ENCODE measurements around the gene CFAP97. TPM values are rescaled to one million over a fixed set of nuclear protein-coding genes. Genes with fewer than 3 reads are reported as not detected.

The CFAP97 gene
- total RNA-seq, 1 donor from 2014 or later: 54.0 TPM

DNA sequence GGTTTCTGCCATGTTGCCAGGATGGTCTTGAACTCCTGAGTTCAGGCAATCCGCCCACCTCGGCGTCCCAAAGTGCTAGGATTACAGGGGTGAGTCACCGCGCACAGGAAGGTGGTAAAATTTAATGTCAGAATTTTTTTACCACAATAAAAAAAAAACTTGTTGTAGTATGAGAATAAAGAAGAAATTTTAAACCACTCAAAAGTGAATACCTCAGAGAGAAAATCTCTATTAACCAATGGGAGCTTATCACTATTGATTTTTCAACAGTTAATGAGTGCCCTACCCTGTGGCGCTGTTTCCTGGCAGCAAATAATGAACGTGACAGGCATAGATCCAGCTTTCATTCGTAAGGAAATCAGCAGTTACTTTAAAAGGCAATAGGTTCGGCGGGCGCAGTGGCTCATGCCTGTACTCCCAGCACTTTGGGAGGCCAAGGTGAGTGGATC, 93.4 kb downstream of the CFAP97 start:
- Mint-ChIP-seq H3K9me3 (ENCODE audit: unreplicated experiment) (no peaks in the 10 kb centered on the region), H3K27me3 (ENCODE audit: unreplicated experiment) (peaks cover 17% of the 10 kb centered on the region), H3K4me1 (ENCODE audit: unreplicated experiment) (peaks cover 18% of the 10 kb centered on the region), H3K4me3 (ENCODE audit: unreplicated experiment) (no peak overlapping the region), H3K27ac (ENCODE audit: unreplicated experiment) (no peak overlapping the region), H3K36me3 (ENCODE audit: unreplicated experiment) (no peaks in the 10 kb centered on the region)
- TF ChIP-seq CTCF (IDR thresholded peaks at IDR 0.05): no peak
- no peak for DNase-seq (ENCODE audit: extremely low spot score, unreplicated experiment)

DNA sequence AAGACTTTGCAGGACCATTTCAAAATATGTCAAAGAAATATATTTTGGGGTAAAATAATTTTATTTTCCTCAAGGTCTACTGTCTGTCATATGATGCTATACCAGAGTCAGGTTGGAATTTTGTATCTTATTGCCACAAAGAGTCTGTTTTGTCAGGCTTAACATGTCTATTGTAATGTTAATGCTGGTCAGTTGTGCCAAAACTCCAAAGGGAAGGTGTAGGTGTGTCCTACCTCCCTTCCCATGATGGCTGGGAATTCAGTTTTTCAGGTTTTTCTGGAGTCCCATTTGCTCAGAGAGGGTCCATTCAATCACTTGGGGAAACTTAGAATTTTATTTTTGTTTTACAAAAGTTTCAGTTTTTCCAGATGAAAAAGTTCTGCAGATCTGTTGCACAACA, 94.1 kb downstream of the CFAP97 start:
- Mint-ChIP-seq H3K9me3 (ENCODE audit: unreplicated experiment) (no peaks in the 10 kb centered on the region), H3K27ac (ENCODE audit: unreplicated experiment) (no peak overlapping the region), H3K27me3 (ENCODE audit: unreplicated experiment) (peaks cover 17% of the 10 kb centered on the region), H3K36me3 (ENCODE audit: unreplicated experiment) (no peaks in the 10 kb centered on the region), H3K4me3 (ENCODE audit: unreplicated experiment) (no peak overlapping the region), H3K4me1 (ENCODE audit: unreplicated experiment) (peaks cover 18% of the 10 kb centered on the region)
- DNase-seq (ENCODE audit: extremely low spot score, unreplicated experiment): no peak
- no peak for TF ChIP-seq CTCF (IDR thresholded peaks at IDR 0.05)

Other genes starting within 250 kb of the CFAP97 start
- not detected in 2 replicates for gene HELT, start 185.5 kb downstream of the CFAP97 start, total RNA-seq
- gene SLC25A4, start 60.7 kb downstream of the CFAP97 start, total RNA-seq: 25.6 and 27.7 TPM in 2 replicates
- gene SNX25, start 5.6 kb upstream of the CFAP97 start, total RNA-seq: 44.4 and 46.0 TPM in 2 replicates
- gene LRP2BP, start 191.9 kb upstream of the CFAP97 start, total RNA-seq: 0.31 and 0.59 TPM in 2 replicates
- 4.2 and 5.3 TPM in 2 replicates for gene ANKRD37, start 192.8 kb upstream of the CFAP97 start, total RNA-seq
- gene UFSP2, start 222.0 kb upstream of the CFAP97 start, total RNA-seq: 26.5 and 28.6 TPM in 2 replicates

All from osteocyte (in vitro differentiated cells).